ENCODE results near the gene ADARB1. TPM values are rescaled to one million over a fixed set of nuclear protein-coding genes. Genes with fewer than 3 reads are reported as not detected.

Gene ADARB1
- polyA plus RNA-seq, 1 of the 3 experiments (the other 2 are of a cell fraction), result 7.8 TPM

DNA sequence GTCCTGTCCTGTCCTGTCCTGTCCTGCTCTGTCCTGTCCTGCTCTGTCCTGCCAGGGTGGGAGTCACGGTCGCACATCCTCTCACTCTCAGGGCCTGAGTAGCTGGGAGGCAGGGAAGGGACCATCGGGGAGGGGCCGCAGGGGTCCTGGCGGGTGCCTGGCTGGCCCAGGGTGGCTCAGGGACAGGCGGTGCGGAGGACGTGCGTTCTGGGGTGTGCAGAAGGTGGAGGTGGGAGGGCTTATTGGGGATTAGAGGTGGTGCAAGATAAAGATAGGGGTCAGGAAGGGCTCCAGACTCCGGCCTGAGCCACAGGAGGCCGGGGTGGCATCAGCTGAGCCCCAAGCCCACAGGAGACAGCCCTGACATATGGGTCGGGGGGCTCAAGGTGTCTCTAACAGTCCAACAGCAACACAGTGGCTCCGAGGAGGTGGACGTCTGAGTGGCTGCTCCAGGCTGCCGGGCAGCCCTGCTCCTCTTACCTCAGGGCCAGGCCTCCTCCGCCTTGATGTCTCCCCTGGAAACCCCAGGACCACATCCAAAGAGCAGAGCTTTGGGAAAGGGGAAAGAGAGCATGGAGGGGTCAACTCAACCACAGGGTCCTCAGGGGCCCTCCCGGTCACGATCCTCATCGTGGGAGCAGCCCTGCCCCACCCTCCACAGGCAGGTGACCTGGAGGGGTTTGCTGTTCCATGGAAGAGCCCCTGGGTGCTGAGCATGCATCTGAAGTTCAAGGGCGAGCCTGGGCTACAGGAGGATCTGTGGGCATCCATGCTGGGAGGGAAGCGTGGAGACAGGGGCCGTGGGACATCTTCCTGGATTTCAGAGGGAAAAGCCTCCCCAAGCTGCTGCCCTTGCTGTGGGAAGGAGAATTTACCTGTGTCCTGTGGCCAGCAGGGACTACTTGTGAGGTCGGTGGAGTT is 39.6 kb upstream of the ADARB1 start:
- DNase-seq, result no peak
- H3K4me3 ChIP-seq (ENCODE audit: low read depth in 2 of 2, low read length in 1 of 2), result no peak overlapping the region
- no peak overlapping the region for H2AFZ ChIP-seq (ENCODE audit: low read depth)
- no peak overlapping the region for H3K4me2 ChIP-seq
- H3K79me2 ChIP-seq (ENCODE audit: insufficient read depth), result no peaks in the 10 kb centered on the region
- POLR2A ChIA-PET, result no interaction called here
- H4K20me1 ChIP-seq (ENCODE audit: insufficient read depth), result no peaks in the 10 kb centered on the region
- H3K27me3 ChIP-seq (ENCODE audit: insufficient read depth), result no peaks in the 10 kb centered on the region
- TF ChIP-seq, protein P1, sequence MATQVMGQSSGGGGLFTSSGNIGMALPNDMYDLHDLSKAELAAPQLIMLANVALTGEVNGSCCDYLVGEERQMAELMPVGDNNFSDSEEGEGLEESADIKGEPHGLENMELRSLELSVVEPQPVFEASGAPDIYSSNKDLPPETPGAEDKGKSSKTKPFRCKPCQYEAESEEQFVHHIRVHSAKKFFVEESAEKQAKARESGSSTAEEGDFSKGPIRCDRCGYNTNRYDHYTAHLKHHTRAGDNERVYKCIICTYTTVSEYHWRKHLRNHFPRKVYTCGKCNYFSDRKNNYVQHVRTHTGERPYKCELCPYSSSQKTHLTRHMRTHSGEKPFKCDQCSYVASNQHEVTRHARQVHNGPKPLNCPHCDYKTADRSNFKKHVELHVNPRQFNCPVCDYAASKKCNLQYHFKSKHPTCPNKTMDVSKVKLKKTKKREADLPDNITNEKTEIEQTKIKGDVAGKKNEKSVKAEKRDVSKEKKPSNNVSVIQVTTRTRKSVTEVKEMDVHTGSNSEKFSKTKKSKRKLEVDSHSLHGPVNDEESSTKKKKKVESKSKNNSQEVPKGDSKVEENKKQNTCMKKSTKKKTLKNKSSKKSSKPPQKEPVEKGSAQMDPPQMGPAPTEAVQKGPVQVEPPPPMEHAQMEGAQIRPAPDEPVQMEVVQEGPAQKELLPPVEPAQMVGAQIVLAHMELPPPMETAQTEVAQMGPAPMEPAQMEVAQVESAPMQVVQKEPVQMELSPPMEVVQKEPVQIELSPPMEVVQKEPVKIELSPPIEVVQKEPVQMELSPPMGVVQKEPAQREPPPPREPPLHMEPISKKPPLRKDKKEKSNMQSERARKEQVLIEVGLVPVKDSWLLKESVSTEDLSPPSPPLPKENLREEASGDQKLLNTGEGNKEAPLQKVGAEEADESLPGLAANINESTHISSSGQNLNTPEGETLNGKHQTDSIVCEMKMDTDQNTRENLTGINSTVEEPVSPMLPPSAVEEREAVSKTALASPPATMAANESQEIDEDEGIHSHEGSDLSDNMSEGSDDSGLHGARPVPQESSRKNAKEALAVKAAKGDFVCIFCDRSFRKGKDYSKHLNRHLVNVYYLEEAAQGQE (IDR thresholded peaks at IDR 0.05; ENCODE audit: low read depth, low read length), result no peak
- TF ChIP-seq FOXJ3 (CRISPR knock-in tag; IDR thresholded peaks at IDR 0.05) (no peak), RCOR1 (IDR thresholded peaks at IDR 0.05; ENCODE audit: low read length) (no peak), POLR2AphosphoS5 (IDR thresholded peaks at IDR 0.05; ENCODE audit: low read depth, low read length) (no peak), MEF2A (IDR thresholded peaks at IDR 0.05; ENCODE audit: borderline replicate concordance, low read depth) (no peak), GABPA (IDR thresholded peaks at IDR 0.05; ENCODE audit: low read depth) (no peak), JUND (IDR thresholded peaks at IDR 0.05) (no peak), GATA2 (CRISPR knock-in tag; IDR thresholded peaks at IDR 0.05) (no peak), TEAD4 (IDR thresholded peaks at IDR 0.05; ENCODE audit: borderline replicate concordance, insufficient read depth) (no peak), RXRA (IDR thresholded peaks at IDR 0.05; ENCODE audit: borderline replicate concordance, low read depth) (no peak), ELF1 (IDR thresholded peaks at IDR 0.05) (no peak), EP300 (IDR thresholded peaks at IDR 0.05; ENCODE audit: borderline replicate concordance in 1 of 2, low read depth in 1 of 2, low read length in 1 of 2) (no peak)
- TF ChIP-seq, protein P2, sequence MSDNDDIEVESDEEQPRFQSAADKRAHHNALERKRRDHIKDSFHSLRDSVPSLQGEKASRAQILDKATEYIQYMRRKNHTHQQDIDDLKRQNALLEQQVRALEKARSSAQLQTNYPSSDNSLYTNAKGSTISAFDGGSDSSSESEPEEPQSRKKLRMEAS (IDR thresholded peaks at IDR 0.05; ENCODE audit: low read depth), result no peak
- TF ChIP-seq, protein P3, sequence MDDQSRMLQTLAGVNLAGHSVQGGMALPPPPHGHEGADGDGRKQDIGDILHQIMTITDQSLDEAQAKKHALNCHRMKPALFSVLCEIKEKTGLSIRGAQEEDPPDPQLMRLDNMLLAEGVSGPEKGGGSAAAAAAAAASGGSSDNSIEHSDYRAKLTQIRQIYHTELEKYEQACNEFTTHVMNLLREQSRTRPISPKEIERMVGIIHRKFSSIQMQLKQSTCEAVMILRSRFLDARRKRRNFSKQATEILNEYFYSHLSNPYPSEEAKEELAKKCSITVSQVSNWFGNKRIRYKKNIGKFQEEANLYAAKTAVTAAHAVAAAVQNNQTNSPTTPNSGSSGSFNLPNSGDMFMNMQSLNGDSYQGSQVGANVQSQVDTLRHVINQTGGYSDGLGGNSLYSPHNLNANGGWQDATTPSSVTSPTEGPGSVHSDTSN (IDR thresholded peaks at IDR 0.05), result no peak
- no peaks in the 10 kb centered on the region for H3K36me3 ChIP-seq (replicated peaks in 1 of 2; ENCODE audit: control insufficient read depth in 1 of 2, insufficient read depth in 2 of 2, low read length in 1 of 2)
- H3K4me1 ChIP-seq (ENCODE audit: control insufficient read depth in 1 of 2, insufficient read depth in 2 of 2, low read depth in 1 of 2, low read length in 1 of 2), result peaks cover 0 to 5% of the 10 kb centered on the region in 2 experiments; a peak in 1 of 4 replicates
- H3K9ac ChIP-seq, result no peak overlapping the region
- no peak overlapping the region for H3K27ac ChIP-seq (ENCODE audit: low read depth in 2 of 2, low read length in 1 of 2)
- CTCF ChIA-PET, result interaction anchor here (1.3 kb wide), 1 partner anchor 102 kb away, joined by 3 read pairs; no protein-coding TSS in a partner anchor
- H3K9me3 ChIP-seq, result no peaks in the 10 kb centered on the region
- H3K9me2 ChIP-seq, result no peaks in the 10 kb centered on the region
- WGBS (ENCODE audit: low lambda C conversion rate), result 80% methylated on average over 19 of the region's 23 CpGs
- no peaks in the 10 kb centered on the region for H3F3A ChIP-seq (replicated peaks; ENCODE audit: insufficient read depth)
